GM20000 (cell line): ENCODE data around the gene FXYD2.

ENCODE experiments used
- DNase-seq: peaks from one replicate; pipeline ENCODE4 v3.0.0; 2012; ENCODE audit warnings: low spot score
- CTCF ChIP-seq: IDR thresholded peaks from 2 replicates; pipeline ENCODE4 v1.5.1; 2012; ENCODE audit warnings: mild to moderate bottlenecking, control low read depth; ENCODE audit errors: extremely low read depth, missing control alignments

The FXYD2 gene

GRCh38 chr11:117818041-117818873 lies 6.3 kb downstream of the FXYD2 start:
- no peak for TF ChIP-seq CTCF

GRCh38 chr11:117817368-117818040 lies 7.0 kb downstream of the FXYD2 start:
- peak; percentile 89 for TF ChIP-seq CTCF
- peak; percentile 68 for DNase-seq

More at GRCh38 chr11:117818041-117818873, 6.3 kb downstream of the FXYD2 start:
- peak; percentile 56 for DNase-seq

GRCh38 chr11:117816846-117817367 lies 7.6 kb downstream of the FXYD2 start:
- DNase-seq = no peak
- TF ChIP-seq CTCF = no peak

- no peak for DNase-seq
- no peak for TF ChIP-seq CTCF
These were observed 8.3 kb downstream of the FXYD2 start for GRCh38 chr11:117816151-117816741.

GRCh38 chr11:117815262-117815803 lies 9.2 kb downstream of the FXYD2 start:
- DNase-seq = peak; percentile 75
- TF ChIP-seq CTCF = no peak

GRCh38 chr11:117814766-117815261 lies 9.7 kb downstream of the FXYD2 start:
- peak; percentile 62 for DNase-seq
- no peak for TF ChIP-seq CTCF
